NCI-H2196 treated with DMSO at 0.1 percent for 48 hours (cell line): ENCODE measurements around the gene CHRDL2.
"Not testable (repeated sequence)": the region's sequence is repeated elsewhere in the genome, so short reads cannot be mapped to it uniquely, and the experiment has no call there.

ENCODE experiments used
- DNase-seq: peaks from one replicate; lab custom pipeline; 2025; ENCODE audit not compliant: unreplicated experiment; lab: John Stamatoyannopoulos, UW

CHRDL2 gene

DNA sequence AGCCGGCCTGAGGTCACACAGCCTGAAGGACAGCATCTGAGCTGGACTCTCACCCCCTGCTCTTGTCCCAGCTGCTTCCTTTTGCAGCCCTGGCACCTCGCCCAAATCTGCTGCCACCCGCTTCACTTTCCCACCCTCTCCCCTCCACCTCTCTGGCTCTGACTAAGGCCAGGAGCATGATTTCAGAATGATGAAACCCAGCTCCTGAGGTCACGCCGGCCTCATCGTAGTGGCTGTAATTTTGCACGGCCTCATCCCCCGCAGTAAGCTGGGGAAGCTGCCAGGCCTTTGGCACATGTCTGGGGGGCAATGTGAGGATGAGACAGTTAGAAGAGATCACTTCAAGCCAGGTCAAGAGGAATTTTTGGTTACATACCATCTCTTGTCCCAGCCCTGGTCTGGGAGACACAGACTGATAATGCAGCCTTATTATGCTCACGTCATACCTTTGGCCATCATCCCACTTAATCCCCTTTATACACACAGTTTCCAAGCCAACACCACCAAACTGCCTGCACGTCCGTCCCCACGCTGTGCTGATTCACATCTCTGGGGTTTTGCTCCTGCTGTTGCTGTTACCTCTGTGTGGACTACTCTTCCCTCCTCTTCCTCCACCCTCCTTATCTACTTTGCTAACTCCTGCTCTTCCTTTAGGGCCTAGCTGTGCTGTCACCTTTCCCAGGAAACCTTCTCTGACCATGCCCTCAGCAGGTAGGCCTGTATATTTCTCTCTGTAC is 58.1 kb downstream of the CHRDL2 start:
- DNase-seq, result peak; percentile 5

DNA sequence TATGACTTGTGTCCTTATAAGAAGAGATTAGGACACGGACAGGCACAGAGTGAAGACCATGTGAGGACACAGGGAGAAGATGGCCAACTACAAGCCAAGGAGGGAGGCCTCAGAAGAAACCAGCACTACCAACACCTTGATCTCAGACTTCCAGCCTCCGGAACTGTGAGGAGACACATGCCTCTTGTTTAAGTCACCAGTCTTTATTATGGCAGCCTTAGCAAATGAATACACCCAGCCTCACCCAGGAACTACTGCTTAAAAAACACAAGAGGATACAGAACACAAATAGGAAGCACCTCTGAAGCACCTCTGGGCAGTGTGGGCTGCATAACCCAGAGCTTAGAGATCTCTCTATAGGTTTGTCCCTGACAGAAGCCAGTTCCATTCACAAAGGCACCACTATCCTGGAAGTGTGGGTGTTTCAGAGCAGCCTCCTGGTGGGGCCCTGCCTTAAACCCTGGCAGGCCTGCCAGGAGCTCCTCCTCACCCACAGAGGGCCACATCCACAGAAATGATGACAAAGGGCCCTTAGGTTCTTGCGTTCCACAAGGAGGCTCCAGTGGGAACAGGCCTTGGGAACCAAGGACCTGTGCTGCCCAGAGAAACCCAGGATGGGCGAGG is 58.8 kb downstream of the CHRDL2 start:
- no peak for DNase-seq

DNA sequence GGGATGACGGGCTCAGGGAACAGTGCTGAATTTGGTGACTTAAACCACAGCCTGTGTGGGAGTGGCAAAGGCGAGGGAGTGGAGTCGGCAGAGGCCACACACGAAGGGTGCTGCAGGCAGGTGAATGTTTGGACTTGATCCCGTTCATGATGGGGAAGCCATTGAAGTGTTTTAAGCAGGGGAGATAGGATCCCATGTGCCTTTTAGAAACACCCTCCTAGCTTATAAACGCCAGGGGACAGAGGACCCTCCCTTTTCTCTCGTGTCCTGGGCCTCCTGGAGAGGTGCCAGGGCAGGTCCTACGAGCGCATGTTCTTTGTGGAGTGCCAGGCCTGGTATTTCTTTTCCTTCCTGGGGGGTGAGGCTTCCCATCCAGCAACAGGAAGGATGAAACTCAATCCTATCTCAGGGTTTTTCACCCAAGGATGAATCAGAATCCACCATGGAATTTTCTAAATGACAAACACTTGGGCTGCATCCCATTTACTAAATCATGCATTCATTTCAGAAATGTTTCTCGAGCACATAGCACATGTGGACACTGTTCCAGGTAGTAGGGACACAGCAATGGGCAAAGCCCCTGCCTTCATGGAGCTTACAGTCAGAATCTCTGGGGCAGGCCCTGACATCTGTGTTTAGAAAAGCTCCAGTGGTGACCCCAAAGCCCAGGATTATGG is 59.6 kb downstream of the CHRDL2 start:
- DNase-seq, result no peak

DNA sequence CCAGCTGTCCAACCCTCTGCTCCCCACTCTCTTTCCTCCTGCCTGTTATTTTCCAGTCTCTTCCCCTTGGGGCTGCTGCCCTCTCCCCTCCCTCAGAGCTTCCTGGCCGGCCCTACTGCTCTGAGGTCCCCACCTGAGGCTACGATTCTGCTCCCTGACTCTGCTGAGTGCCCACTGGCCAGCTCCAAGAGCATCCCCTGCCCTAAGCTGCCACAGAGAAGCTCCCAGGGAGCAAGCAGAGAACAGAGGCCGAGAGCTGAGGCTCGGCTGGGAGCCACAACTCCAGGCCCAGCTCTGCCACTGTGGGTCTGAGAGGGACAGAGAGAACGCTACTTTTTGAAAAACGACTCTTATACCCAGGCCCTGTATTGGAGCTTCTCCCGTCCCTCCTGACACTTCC is 61.1 kb downstream of the CHRDL2 start:
- no peak for DNase-seq

DNA sequence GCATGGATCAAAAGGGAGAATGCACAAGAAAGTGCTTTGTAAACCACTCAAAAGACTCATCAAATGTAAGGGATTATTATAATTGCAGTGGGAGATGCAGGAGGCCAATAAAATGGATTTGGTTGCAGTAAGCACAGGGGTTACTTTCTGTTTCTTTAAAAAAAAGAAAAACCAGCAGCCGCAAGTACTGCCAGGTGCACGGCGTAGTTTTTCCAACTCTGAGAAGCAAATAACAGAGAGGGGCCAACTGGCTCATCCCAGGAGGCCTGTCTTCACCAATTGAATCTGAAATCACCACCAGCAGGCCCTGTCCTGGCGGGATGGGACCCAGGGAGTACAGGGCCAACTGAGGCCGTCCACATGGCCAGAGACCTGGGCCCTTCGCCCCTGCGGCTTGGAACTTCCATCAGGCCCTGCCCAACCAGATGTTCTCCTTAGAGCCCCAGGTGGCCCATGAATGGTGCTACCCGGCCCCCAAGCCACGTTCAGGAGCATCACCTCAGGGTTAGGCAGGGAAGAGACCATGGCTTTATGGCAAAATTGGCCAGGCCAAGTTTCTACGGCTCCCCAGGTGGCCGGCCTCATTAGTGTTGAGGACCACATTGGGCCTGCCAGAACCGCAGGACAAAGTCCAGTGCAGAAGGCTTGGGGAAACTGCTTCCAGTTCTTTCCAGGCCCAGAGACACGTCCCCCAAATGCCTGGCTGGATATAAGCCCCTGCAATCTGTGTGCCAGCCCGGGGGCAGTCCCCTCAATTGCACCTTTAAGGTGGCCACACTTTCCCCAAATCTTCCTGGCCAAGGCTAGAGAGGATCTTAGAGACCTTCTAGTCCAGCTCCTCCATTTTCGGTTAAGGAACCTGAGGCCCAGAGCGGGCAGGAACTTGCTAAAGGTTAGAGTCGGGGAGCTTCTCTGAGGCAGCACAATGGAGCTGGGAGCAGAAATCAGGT is 61.7 kb downstream of the CHRDL2 start:
- DNase-seq, result no peak

DNA sequence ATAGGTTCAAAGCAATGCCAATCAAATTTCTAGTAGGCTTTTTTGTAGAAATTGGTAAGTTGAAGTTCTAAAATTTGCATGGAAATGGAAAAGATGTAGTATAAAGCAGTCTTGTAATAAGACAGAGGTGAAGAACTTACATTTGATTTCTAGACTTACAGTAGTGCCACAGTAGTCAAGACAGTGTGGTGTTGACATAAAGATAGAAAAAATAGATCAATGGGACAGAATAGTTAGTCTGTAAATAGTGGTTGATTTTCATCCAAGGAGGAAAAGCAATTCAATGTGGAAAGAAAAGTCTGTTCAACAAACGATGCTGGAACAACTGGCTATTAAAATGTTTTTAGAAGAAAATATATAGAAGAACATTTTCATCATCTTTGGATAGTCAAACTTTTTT is 67.9 kb downstream of the CHRDL2 start:
- no peak for DNase-seq

DNA sequence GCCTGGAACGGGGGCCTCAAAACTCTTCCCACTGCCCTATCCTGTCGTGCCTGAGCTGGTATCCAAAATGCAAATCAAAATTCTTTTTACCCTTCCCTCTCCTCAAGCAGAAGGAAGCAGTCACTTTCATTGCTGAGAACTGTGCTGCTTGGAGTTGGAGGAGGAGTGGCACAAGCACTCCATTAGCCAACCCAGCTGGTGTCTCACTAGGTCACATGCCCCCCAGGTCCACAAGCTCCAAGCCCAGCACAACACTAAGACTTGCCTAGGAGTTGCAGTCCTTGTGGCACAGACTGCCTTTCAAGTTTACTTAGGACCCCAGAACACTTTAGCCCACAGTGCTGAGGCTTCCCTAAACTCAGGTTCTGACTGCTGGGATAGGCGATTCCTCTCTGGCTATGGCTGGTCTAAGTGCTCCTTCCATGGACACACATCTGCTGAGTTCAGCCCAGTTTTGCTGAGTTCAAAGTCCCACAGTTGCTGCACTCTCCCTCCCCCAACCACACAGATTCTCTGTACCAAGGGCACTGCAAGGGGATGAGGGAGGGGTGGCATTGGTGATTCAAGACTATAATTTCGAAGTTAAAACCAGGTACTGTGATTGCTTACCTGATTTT is 68.6 kb downstream of the CHRDL2 start:
- DNase-seq, result no peak

DNA sequence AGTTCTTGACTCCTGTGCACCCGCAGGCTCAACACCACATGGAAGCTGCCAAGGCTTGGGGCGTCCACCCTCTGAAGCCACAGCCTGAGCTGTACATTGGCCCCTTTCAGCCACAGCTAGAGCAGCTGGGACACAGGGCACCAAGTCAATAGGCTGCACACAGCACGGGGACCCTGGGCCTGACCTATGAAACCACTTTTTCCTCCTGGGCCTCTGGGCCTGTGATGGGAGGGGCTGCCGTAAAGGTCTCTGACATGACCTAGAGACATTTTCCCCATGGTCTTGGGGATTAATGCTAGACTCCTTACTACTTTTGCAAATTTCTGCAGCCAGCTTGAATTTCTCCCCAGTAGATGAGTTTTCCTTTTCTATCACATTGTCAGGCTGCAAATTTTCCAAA is 72.1 kb downstream of the CHRDL2 start:
- DNase-seq, result not testable (repeated sequence)

DNA sequence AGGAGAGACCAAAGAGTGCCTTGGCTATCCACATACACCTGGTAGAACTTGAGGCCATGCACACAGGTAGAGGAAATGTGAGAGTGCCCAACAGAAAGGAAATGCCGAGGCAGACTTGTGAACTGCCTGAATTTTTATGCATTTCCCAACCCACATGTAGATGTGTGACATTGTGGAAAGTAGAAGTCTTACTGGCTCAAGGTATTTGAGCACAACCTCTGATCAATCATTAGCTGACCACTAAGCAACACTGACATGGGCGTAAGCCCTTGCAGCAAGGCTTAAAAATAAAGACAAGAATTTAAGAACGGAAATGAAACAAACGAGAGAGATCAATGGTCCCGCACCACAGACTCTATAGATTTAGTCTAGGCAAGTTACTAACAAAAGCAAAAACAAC is 76.2 kb downstream of the CHRDL2 start:
- no peak for DNase-seq

DNA sequence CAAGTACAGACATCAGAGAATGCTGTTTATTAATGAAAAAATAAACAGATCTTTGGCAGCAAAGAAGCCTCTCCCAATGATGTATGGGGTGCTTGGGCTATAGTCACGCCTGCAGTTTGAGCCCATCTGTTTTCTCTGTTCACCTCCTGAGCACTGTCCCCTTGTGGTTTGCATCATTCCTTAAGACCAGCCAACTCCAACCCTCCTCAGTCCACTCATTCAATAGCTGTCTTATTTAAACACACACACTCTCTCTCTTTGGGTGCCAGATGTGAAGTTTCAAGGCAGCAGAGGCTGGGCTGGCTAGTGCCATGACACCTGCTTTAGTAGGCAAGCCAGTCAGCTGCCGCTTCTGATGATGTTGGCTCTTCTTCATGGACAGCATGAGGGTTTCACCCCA is 80.7 kb downstream of the CHRDL2 start:
- DNase-seq, result peak; percentile 7

DNA sequence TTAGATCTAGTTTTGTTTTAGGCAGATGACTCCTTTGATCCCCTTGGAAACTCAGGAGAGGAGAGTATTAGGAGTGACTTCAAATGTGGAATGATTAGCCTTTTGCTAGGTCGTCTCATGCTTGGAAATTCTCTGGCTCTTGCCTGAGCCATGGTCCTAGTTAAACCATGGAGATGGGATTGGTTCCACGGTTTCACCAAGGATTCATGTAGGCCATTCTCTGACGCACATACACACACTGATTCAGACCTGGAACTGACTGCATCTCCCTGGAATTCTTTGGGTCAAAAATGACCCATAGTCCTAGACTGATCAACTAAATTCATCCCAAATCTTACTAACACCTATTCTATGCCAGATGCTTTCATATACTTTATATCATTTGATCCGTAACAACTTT is 82.3 kb downstream of the CHRDL2 start:
- no peak for DNase-seq

DNA sequence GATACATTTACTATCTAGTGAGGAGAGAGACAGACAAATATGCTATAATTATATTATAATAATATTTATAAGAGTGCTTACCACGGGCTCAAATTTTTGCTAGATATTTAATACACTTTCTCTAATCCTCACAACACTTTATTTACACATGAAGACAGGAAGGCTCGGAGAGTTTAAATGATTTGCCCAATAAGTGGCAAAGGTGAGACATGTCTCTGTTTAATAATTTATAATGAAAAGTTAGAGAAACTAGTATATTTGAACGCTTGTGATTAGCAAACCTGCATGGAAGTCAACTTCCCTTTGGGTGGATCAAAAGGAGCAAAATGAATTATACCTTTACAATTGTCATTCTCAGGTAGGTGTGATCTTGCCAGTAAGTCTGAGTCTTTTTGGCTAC is 83.4 kb downstream of the CHRDL2 start:
- DNase-seq, result no peak

DNA sequence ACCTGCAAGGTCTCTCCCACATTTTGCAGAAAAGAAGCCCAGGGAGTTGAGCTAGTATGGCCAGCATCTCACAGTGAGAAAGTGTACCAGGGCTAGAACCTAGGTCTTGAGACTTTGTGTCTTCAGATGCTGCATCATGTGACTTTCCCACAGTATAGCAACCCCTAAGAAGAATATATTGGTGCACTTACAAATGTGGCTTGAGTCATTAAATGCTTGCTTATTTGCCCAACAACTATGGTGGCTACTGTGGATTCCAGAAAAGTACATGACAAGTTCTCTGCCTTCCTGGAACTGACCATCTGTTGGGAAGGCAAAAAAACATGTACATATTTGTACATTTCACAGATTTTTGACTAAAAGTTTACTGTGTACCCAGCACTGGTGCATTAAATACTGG is 83.8 kb downstream of the CHRDL2 start:
- DNase-seq, result no peak

DNA sequence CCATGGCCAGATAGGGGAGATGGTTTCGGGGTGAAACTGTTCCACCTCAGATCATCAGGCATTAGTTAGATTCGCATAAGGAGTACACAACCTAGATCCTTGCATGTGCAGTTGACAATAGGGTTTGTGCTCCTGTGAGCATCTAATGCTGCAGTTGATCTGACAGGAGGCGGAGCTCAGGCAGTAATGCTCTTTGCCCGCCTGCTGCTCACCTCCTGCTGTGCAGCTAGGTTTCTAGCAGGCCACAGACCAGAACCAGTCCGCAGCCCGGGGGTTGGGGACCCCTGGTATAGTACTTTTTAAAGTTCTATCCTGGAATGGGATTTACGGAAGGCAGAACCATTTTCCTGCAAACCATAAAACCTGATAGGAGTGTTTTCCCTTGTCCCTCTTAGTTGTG is 84.3 kb downstream of the CHRDL2 start:
- DNase-seq, result no peak
